Lung (tissue), 12 donors: ENCODE results near the gene BEND6. TPM values are rescaled to one million over a fixed set of nuclear protein-coding genes. Genes with fewer than 3 reads are reported as not detected.

Experiments used
- ATAC-seq: fragments of 200-7000 bp; cut with Tn5 transposase; one replicate; pipeline ENCODE4 v1.9.1; 2020; ENCODE audit warnings: moderate number of reproducible peaks; ENCODE audit not compliant: insufficient read depth, low FRiP score
- DNase-seq, 3 donors: peaks; one replicate each; pipeline ENCODE4 v3.0.0-alpha.2; 2013 to 2017
- H3K27ac ChIP-seq, 2 donors: one replicate each; pipeline ENCODE4 v1.5.1; 2013; ENCODE audit warnings: mild to moderate bottlenecking in 2 of 2, moderate library complexity in 2 of 2, control low read depth in 1 of 2, inconsistent platforms in 1 of 2, low read depth in 1 of 2, low read length in 1 of 2
- H3K27me3 ChIP-seq, 3 donors: one replicate each; pipeline ENCODE4 v1.5.1; 2013; ENCODE audit warnings: low read length in 2 of 3; ENCODE audit not compliant: control insufficient read depth in 3 of 3, insufficient read depth in 3 of 3
- H3K36me3 ChIP-seq, 4 donors: one replicate each; pipeline ENCODE4 v1.5.1; 2013; ENCODE audit warnings: low read length in 4 of 4, mild to moderate bottlenecking in 1 of 4, moderate library complexity in 1 of 4; ENCODE audit not compliant: control insufficient read depth in 4 of 4, insufficient read depth in 4 of 4
- H3K4me1 ChIP-seq, 5 donors: one replicate each; pipeline ENCODE4 v1.5.1; 2013; ENCODE audit warnings: low read length in 5 of 5, mild to moderate bottlenecking in 2 of 5, moderate library complexity in 1 of 5; ENCODE audit not compliant: control insufficient read depth in 5 of 5, insufficient read depth in 5 of 5
- H3K4me3 ChIP-seq: one replicate; pipeline ENCODE4 v1.5.1; 2013; ENCODE audit warnings: mild to moderate bottlenecking, control low read depth, moderate library complexity
- H3K9ac ChIP-seq, 2 donors: one replicate each; pipeline ENCODE4 v1.5.1; 2013; ENCODE audit warnings: low read length in 2 of 2, control low read depth in 1 of 2; ENCODE audit not compliant: insufficient read depth in 1 of 2
- H3K9me3 ChIP-seq, 4 donors: one replicate each; pipeline ENCODE4 v1.5.1; 2013; ENCODE audit warnings: low read length in 3 of 4, mild to moderate bottlenecking in 1 of 4, moderate library complexity in 1 of 4; ENCODE audit not compliant: control insufficient read depth in 4 of 4, insufficient read depth in 3 of 4
- WGBS, 2 donors: extraction: QIAGEN DNeasy Blood & Tissue Kit; methylation state at CpG; one replicate each; pipeline ENCODE4 v1.1.7; 2013; 5-methylcytosine and 5-hydroxymethylcytosine counted together
- polyA plus RNA-seq, 2 donors: library from polyadenylated mRNA; stranded (reverse); fragments of 200-250 nt; gene quantifications; one replicate each; pipeline ENCODE4 v1.2.1, GENCODE V29; 2013
- total RNA-seq, 2 donors: library from RNA; depleted of rRNA in 1 of 2; stranded (reverse); fragments of >200 nt in 1 of 2; gene quantifications; one replicate each; pipeline ENCODE4 v1.2.1, GENCODE V29; 2014 to 2021
- TF ChIP-seq, protein P1 (sequence below): IDR thresholded peaks from 2 replicates; pipeline ENCODE4 v1.5.1; 2012; ENCODE audit warnings: mild to moderate bottlenecking; ENCODE audit errors: control extremely low read depth, extremely low read depth
- donor health status: control.
- donor health status: control.
- donor health status: Bipolar disorder and iron deficiency.
- donor health status: healthy.
- donor health status: DM: yes; HTN: yes; CAD: no.

BEND6 gene
- total and polyA plus RNA-seq, 4 donors: 0.23 to 0.95 (median 0.51) TPM

DNA sequence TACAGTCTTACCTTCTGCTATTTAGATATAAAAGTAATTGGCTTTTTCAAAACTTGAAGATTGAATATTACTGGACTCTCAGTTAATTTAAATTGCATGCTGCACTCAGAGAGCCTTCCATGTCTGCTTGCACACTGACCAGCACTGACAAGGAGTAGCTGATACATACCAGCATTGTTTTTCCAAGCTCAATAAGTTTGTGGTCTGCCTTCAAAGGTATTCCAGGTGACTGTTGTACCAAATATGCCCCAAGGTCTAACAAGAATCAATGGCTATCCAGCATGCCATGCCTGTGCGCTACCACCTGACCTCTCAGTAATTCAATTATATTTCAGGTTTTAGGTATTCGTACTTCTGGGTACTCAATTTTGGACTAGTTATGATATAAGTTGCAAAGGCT lies 30.0 kb downstream of the BEND6 start:
- no peak overlapping the region for H3K9ac ChIP-seq
- WGBS, 2 donors: 95 to 98% methylated on average over 2 of the region's 2 CpGs
- no peaks in the 10 kb centered on the region for H3K36me3 ChIP-seq
- H3K9me3 ChIP-seq: no peaks in the 10 kb centered on the region
- H3K27ac ChIP-seq: no peak overlapping the region
- TF ChIP-seq, protein P1, sequence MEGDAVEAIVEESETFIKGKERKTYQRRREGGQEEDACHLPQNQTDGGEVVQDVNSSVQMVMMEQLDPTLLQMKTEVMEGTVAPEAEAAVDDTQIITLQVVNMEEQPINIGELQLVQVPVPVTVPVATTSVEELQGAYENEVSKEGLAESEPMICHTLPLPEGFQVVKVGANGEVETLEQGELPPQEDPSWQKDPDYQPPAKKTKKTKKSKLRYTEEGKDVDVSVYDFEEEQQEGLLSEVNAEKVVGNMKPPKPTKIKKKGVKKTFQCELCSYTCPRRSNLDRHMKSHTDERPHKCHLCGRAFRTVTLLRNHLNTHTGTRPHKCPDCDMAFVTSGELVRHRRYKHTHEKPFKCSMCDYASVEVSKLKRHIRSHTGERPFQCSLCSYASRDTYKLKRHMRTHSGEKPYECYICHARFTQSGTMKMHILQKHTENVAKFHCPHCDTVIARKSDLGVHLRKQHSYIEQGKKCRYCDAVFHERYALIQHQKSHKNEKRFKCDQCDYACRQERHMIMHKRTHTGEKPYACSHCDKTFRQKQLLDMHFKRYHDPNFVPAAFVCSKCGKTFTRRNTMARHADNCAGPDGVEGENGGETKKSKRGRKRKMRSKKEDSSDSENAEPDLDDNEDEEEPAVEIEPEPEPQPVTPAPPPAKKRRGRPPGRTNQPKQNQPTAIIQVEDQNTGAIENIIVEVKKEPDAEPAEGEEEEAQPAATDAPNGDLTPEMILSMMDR: no peak
- no peak for ATAC-seq
- H3K4me1 ChIP-seq: no peaks in the 10 kb centered on the region
- H3K4me3 ChIP-seq: no peak overlapping the region
- H3K27me3 ChIP-seq: no peaks in the 10 kb centered on the region
- DNase-seq: no peak

DNA sequence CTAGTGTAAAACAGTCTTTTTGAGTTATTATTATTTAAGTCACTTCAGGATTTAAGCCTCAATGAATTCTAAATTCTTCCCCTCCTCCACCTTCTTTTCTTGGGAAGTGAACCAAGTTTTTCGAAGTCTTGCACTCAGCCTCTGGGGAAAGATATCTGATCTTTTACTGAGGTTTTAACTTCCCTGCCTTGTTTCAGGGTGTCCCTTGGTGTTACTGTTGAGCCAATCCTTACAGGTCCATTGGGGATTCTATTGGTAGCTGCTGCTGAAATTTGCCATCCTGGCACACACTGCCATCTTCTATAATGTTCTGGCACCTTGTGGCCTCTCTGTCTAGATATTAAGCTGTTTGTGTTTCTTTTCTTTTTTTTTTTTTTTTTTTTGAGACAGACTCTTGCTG lies 31.7 kb downstream of the BEND6 start:
- Histone ChIP-seq H3K9me3 (no peaks in the 10 kb centered on the region), H3K4me3 (no peak overlapping the region), H3K27ac (no peak overlapping the region), H3K27me3 (no peaks in the 10 kb centered on the region), H3K36me3 (no peaks in the 10 kb centered on the region), H3K4me1 (no peaks in the 10 kb centered on the region), H3K9ac (no peak overlapping the region)
- DNase-seq: no peak
- TF ChIP-seq, protein P1: no peak
- 57 to 64% methylated on average over 1 of the region's 1 CpG for WGBS, 2 donors
- no peak for ATAC-seq

DNA sequence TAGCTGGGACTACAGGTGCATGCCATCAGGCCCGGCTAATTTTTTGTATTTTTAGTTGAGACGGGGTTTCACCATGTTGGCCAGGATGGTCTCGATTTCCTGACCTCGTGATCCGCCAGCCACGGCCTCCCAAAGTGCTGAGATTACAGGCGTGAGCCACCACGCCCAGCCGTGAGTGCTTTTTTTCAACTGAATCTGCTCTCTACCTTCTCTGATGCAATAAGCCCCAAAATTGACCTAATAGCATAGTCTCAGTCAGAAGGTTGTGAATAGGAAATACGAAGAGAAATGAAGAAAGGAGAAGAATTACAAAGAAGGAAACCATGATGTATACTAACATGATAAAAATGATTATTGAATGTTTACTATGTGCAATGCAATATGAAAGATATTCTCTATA lies 33.2 kb downstream of the BEND6 start:
- DNase-seq: no peak
- 69 to 90% methylated on average over 10 of the region's 10 CpGs for WGBS, 2 donors
- H3K4me1 ChIP-seq: no peaks in the 10 kb centered on the region
- no peak overlapping the region for H3K27ac ChIP-seq
- no peaks in the 10 kb centered on the region for H3K27me3 ChIP-seq
- H3K4me3 ChIP-seq: no peak overlapping the region
- H3K9ac ChIP-seq: no peak overlapping the region
- H3K36me3 ChIP-seq: no peaks in the 10 kb centered on the region
- no peak for ATAC-seq
- no peaks in the 10 kb centered on the region for H3K9me3 ChIP-seq
- TF ChIP-seq, protein P1: no peak

DNA sequence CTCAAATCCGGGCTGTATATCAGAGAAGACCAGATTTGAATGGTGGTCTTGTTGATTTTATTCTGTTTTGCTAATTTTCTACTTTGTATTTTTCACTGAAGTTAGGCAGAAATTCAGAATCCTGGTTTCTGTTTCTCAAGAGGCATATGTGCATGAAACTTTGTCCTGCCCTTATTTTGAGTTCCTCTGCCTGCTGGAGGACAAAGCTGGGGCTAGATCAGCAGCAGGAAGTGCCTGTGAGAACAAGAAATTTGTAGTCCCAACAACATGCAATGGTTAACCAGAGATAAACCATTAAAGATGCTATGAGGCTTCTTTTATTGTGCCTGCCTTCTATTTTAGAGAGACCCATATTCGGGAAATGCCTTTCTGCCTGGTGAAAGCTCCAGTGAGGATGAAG lies 37.1 kb downstream of the BEND6 start:
- DNase-seq: no peak
- Histone ChIP-seq H3K27me3 (no peaks in the 10 kb centered on the region), H3K9ac (no peak overlapping the region), H3K27ac (no peak overlapping the region), H3K4me1 (no peaks in the 10 kb centered on the region), H3K36me3 (no peaks in the 10 kb centered on the region), H3K4me3 (no peak overlapping the region), H3K9me3 (no peaks in the 10 kb centered on the region)
- no peak for ATAC-seq
- TF ChIP-seq, protein P1: no peak
- WGBS, 2 donors: 76 to 90% methylated on average over 2 of the region's 2 CpGs
